Measurements from ENCODE around the gene RREB1.

DNA sequence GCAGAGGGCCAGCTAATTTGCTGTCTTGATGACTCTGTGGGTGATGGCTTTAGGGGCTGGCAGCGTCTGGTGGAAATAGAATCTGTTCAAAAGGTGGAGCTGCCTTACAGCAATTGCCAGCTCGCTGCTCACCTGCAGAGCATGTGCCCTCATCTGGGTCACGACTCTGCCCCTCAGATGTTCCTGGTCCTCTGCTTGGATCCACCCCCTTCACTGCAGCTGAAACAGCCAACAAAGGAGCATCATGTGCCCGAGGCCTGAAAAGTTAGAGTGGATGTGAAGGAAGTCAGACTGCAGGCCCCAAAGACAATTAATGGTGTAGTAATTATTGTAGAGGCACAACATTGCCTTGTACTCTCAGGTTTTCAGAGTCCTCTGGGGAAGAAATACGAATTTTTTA is 19.9 kb downstream of the RREB1 start:
- TF ChIP-seq MAX (IDR thresholded peaks at IDR 0.05): no peak
- no peak for TF ChIP-seq CTCF (IDR thresholded peaks at IDR 0.05)
- TF ChIP-seq EP300 (IDR thresholded peaks at IDR 0.05): no peak
- TF ChIP-seq TFCP2L1 (CRISPR knock-in tag; IDR thresholded peaks at IDR 0.05): no peak
- TF ChIP-seq SMC3 (IDR thresholded peaks at IDR 0.05): no peak
- TF ChIP-seq PBX3 (IDR thresholded peaks at IDR 0.05): no peak
- TF ChIP-seq, protein P1, sequence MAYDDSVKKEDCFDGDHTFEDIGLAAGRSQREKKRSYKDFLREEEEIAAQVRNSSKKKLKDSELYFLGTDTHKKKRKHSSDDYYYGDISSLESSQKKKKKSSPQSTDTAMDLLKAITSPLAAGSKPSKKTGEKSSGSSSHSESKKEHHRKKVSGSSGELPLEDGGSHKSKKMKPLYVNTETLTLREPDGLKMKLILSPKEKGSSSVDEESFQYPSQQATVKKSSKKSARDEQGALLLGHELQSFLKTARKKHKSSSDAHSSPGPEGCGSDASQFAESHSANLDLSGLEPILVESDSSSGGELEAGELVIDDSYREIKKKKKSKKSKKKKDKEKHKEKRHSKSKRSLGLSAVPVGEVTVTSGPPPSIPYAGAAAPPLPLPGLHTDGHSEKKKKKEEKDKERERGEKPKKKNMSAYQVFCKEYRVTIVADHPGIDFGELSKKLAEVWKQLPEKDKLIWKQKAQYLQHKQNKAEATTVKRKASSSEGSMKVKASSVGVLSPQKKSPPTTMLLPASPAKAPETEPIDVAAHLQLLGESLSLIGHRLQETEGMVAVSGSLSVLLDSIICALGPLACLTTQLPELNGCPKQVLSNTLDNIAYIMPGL (CRISPR knock-in tag; IDR thresholded peaks at IDR 0.05; ENCODE audit: borderline replicate concordance): no peak
- TF ChIP-seq ZSCAN20 (CRISPR knock-in tag; IDR thresholded peaks at IDR 0.05): no peak
- no peak for TF ChIP-seq CBX8 (IDR thresholded peaks at IDR 0.05)
